Omental fat pad (tissue), 4 donors: ENCODE data around the gene SPTSSB. TPM values are rescaled to one million over a fixed set of nuclear protein-coding genes. Genes with fewer than 3 reads are reported as not detected.

Experiments
- ATAC-seq: fragments of 150-250 bp; one replicate; pipeline ENCODE4 v1.9.1; 2016; ENCODE audit warnings: mild to moderate bottlenecking, moderate library complexity; ENCODE audit not compliant: low FRiP score
- DNase-seq: peaks from one replicate; pipeline ENCODE4 v3.0.0-alpha.2; 2019; ENCODE audit warnings: low spot score
- total RNA-seq, 4 donors: library from RNA; depleted of rRNA; stranded (reverse); fragments of >200 nt; gene quantifications; one replicate each; pipeline ENCODE4 v1.1.0, GENCODE V29; 2016
- TF ChIP-seq, protein P1 (sequence below), 3 donors: fragments of 450-650 bp; IDR thresholded peaks; one replicate each; pipeline ENCODE4 v1.5.1; 2016 to 2017; ENCODE audit warnings: antibody characterized with exemption in 3 of 3, mild to moderate bottlenecking in 3 of 3, moderate library complexity in 2 of 3

Gene SPTSSB
- total RNA-seq, 4 donors from 2014 or later = 0.09 to 0.19 TPM; not detected in 2

DNA sequence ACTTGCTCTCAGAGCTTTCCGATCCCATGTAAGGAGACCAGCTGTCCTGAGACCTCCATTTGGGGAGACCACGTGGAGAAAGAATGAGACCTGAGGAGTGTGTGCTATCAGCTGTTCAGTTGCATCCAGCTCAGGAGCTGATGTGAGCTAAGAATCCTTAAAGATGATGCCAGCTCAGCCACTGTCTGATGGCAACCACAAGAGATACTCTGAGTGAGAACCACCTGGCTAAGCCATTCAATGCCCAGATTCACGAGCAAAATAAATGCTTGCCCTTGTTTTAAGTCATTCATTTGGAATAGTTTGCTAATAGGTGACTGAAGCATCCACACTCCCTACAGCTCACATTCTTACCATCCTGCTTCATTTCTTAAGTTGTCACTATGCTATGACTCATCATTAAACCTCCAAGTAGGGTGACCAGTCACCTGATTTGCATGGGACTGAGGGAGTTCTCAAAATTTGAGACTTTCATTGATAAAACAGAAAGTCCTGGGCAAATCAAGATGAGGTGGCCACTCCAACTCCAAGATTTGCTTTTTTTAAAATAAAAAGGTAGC, 56.4 kb downstream of the SPTSSB start:
- ATAC-seq = no peak
- DNase-seq = no peak
- TF ChIP-seq, protein P1, sequence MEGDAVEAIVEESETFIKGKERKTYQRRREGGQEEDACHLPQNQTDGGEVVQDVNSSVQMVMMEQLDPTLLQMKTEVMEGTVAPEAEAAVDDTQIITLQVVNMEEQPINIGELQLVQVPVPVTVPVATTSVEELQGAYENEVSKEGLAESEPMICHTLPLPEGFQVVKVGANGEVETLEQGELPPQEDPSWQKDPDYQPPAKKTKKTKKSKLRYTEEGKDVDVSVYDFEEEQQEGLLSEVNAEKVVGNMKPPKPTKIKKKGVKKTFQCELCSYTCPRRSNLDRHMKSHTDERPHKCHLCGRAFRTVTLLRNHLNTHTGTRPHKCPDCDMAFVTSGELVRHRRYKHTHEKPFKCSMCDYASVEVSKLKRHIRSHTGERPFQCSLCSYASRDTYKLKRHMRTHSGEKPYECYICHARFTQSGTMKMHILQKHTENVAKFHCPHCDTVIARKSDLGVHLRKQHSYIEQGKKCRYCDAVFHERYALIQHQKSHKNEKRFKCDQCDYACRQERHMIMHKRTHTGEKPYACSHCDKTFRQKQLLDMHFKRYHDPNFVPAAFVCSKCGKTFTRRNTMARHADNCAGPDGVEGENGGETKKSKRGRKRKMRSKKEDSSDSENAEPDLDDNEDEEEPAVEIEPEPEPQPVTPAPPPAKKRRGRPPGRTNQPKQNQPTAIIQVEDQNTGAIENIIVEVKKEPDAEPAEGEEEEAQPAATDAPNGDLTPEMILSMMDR (IDR thresholded peaks at IDR 0.05) = no peak

DNA sequence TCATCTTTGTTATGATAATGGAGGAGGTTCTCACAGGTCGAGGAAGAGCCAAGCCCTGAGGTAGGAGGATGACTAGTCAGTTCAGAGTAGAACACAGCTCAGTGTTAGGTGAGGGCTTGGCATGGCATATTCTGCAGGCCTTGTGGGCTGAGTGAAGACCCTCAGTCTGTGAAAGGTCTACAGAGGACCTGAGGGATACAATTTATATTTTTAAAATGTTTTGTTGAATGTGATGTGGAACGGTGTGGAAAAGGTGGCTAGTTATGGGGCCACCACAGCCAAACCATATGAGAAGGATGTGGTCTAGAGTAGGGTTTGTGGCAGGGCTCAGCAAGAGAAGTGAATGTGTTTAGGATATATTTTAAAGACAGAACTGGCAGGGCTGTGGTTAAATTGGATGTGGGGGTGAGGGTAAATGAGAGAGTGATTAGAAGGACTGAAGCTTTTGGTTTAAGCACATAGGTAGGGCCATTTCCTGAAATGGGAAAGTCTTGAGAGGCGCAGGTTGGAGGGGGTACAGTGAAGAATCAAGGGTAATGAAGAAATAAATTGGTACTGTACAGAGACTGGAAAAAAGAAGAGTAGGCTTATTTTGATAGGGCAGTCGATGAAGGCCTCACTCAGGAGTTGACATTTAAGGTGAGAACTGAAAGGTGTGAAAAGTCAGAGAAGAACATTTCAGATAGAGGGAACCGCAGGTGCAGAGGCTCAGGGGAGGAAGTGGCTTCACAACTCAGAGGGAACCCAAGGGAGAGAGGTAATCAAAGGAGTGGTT, 60.5 kb downstream of the SPTSSB start:
- TF ChIP-seq, protein P1 (IDR thresholded peaks at IDR 0.05) = no peak
- no peak for ATAC-seq
- DNase-seq = no peak

DNA sequence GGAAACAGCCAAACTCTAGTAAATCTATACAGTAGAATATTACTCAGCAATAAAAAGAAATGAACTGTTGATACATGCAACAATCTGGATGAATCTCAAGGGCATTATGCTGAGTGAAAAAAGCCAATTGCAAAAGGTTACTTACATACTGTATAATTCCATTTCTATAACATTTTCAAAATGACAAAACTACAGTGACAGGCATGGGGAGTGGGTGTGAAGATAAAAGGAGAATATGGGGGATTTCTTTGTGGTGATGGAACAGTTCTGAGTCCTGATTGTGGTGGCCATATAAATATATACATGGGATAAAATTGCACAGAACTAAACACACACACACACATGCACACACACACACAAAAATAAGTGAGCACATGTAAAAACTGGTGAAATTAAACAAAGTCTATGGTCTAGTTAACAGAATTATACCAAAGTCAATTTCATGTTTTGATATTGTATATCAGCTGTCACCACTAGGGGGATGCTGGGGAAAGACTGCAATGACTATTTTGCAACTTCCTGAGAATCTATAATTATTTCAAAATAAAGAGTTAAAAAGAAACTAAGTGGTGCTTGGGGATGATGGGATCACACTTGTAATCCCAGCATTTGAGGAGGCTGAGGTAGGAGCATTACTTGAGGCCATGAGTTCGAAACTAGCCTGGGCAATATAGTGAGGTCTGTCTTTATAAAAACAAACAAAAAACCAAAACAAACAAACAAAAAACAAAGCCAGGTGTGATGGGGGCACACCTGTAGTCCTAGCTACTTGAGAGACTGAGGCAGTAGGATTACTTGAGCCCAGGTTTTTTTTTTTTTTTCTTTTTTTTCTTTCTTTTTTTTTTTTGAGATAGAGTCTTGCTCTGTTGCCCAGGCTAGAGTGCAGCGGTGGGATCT, 66.0 kb downstream of the SPTSSB start:
- DNase-seq (no peak), ATAC-seq (no peak)
- TF ChIP-seq, protein P1 (IDR thresholded peaks at IDR 0.05) = peak in 1 of 3 donors; percentile 1

DNA sequence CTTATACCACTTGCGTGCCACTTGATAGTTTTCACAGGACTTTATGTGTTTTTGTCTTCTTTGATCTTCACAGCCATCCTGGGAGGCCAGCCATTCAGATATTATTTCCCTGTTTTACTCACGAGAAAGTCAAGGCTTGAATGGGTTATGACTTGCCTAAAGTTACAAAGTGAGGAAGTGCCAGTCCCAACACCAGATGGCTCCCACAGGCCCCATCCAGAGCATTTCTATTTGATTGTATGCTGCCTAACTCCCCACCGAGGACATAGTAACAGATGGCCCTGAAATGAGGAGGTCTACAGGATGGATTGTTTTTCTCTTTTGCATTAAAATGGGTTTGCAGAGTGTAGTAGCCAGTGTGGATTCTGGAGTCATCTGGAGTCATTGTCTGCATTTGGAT, 74.5 kb downstream of the SPTSSB start:
- ATAC-seq = no peak
- no peak for DNase-seq
- TF ChIP-seq, protein P1 (IDR thresholded peaks at IDR 0.05) = no peak

DNA sequence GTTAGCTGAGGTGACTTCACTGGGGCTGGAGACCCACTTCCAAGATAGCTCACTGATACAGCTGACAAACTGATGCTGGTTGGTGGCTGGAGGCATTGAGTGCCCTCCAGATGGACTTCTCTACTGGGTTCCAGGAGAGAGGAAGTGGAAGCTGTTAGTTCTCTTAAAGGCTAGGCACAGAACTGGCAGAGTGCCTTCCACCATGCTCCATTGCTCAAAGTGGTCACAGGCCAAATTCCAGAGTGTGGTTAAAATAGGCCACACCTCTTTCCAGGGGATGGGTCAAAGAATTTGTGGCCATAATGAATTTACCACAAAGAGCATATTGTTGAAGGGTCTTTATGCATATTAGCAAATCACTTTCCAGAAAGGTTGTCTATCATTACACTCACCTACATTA, 76.0 kb downstream of the SPTSSB start:
- TF ChIP-seq, protein P1 (IDR thresholded peaks at IDR 0.05) = no peak
- DNase-seq = no peak
- no peak for ATAC-seq

Other genes with a start within 250 kb of the SPTSSB start
- 10 to 100 TPM; 40.7 to 55.0 (median 48.3) TPM for gene NMD3, start 150.2 kb downstream of the SPTSSB start, total RNA-seq
- not detected for gene OTOL1, start 125.3 kb upstream of the SPTSSB start, total RNA-seq